Measurements from ENCODE around the gene GSTM2.
A peak's percentile ranks its signal among the peaks of the same experiment; 100 is the strongest.
"Not testable (repeated sequence)": the region's sequence is repeated elsewhere in the genome, so short reads cannot be mapped to it uniquely, and the experiment has no call there.

The GSTM2 gene

DNA sequence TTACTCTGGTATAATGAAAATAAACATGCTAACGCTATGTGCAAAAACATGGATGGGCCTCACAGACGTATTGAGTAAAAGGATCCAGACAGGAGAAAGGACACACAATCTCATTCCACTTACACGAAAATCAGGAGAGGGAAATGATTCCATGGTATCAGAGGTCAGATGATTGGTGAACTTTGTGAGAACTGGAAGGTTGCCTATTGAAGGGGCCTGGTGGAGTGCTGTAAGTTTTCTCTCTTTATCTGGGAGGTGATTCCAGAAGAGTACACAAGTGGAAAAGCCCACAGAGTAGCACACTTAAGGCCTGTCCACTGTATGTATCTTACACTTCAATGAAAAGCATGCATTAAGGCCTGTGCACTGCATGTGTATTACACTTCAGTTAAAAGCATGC, 9.6 kb downstream of the GSTM2 start:
- no peak for DNase-seq (ENCODE audit: low read depth in 2 of 2)

- not testable (repeated sequence) for DNase-seq (ENCODE audit: low read depth in 2 of 2)
Measured at GRCh38 chr1:109678637-109679036, 10.8 kb downstream of the GSTM2 start.

GRCh38 chr1:109684777-109685176, 16.9 kb downstream of the GSTM2 start:
- not testable (repeated sequence) for DNase-seq (ENCODE audit: low read depth in 2 of 2)

DNA sequence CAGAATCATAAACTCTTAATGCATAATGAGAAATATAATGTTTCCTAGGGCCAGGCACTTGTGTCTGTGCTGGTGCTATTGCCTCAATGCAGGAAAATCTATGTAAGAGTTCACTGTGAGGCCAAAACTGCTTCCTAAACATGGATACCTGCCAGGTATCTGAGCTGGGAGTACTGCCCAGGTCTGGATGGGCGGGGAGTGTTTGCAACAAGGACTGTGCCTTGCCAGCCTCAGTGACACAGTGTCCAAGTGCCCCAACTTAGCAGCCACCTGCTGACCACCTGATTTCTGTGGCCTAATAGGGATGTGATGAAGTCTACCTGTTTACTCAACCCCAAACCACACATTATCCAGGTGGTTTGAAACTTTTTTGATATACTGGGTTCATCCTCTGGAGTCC, 17.5 kb downstream of the GSTM2 start:
- not testable (repeated sequence) for DNase-seq (ENCODE audit: low read depth in 2 of 2)

DNA sequence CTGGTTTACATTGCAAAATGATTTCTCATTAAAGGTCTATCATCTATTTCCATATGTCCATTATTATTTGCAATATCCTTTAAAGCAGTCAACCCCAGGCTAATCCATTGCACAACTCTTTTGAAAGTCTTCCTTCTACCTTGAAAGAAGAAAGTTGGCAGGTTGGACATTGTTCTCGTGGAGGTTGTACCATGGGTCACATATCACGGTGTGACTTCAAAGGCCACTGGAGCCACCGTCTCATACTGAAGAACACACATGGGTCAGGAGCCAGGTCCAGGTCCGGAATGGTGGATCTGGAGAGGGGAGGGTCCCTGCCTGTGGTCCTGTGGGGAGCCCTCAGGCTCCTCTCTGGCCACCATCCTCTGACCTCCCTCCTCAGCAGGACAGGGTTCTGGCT, 18.0 kb downstream of the GSTM2 start:
- not testable (repeated sequence) for DNase-seq (ENCODE audit: low read depth in 2 of 2)

GRCh38 chr1:109687109-109687508, 19.3 kb downstream of the GSTM2 start:
- DNase-seq (ENCODE audit: low read depth in 2 of 2) = not testable (repeated sequence)

DNA sequence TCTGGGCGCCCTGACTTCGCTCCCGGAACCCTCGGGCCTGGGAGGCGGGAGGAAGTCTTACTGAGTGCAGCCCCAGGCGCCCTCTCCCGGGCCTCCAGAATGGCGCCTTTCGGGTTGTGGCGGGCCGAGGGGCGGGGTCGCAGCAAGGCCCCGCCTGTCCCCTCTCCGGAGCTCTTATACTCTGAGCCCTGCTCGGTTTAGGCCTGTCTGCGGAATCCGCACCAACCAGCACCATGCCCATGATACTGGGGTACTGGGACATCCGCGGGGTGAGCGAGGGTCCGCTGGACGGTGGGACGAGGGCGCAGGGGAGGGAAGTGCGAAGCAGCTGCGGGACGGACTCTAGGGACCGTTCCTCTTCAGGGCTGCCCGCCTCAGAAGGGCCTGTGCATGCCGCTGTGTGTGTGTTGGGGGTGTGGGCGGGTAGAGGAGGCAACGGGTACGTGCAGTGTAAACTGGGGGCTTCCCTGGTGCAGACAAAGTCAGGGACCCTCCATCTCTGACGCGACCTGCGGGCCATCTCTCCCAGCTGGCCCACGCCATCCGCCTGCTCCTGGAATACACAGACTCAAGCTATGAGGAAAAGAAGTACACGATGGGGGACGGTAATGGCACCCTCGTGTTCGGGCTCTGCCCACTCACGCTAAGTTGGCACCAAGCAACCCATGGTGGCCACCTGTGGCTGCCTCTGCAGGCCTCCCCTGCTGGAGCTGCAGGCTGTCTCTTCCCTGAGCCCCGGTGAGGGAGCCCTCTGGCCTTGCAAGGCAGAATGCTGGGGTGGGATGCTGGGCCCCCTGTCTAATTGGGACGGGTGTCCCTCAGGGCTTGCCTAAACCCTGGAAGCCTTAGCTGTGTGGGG, 20.0 kb downstream of the GSTM2 start, which contains the start of gene GSTM1:
Gene GSTM1, plus strand, starts transcription at position 177 of the 859 bp plus-strand sequence. Its CDS starts 57 bp downstream, at position 234.
- peak in 1 of 2 donors; percentile 83 for DNase-seq (ENCODE audit: low read depth in 2 of 2)

GRCh38 chr1:109689844-109690405, 22.1 kb downstream of the GSTM2 start:
- no peak for DNase-seq (ENCODE audit: low read depth in 2 of 2)

- no peak for DNase-seq (ENCODE audit: low read depth in 2 of 2)
Measured at GRCh38 chr1:109691759-109692158, 23.9 kb downstream of the GSTM2 start.

- DNase-seq (ENCODE audit: low read depth in 2 of 2) = not testable (repeated sequence)
Measured at GRCh38 chr1:109694400-109694799, 26.5 kb downstream of the GSTM2 start.

DNA sequence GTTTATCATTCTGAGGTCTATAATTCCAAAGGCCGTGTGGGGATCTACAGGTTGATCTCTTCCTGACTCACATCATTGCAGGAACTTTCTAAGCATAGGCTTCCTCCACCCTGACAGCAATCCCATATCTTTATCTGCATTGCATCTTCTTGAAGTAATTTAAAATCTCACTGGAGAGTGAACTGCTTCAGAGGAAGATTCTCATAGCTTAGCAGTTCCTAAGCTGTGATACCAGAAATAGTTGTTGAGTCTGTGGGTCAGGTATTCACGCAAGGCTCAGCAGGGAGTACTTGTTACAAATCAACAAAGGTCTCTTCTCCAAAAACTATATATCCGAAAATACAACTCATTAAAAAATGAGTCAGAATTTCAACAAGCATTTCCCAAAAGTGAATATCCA, 27.3 kb downstream of the GSTM2 start:
- DNase-seq (ENCODE audit: low read depth in 2 of 2) = not testable (repeated sequence)

- no peak for DNase-seq (ENCODE audit: low read depth in 2 of 2)
Measured at GRCh38 chr1:109697066-109697465, 29.2 kb downstream of the GSTM2 start.

DNA sequence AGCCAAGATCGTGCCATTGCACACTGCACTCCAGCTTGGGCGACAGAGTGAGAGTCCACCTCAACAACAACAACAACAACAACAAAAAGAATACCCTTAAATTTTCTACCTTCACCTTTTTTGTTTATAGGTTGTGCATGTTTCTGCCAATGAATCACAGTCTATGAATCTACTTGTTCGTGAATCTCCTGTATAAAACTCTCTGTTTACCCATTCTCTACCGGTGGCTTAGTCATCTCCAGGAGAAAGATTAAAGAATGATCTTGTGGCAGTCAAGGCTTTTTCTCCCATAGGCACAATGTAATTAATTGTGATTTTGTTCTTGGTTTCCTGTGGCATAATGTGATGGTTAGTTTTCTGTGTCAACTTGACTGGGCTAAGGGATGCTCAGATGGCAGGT, 30.0 kb downstream of the GSTM2 start:
- not testable (repeated sequence) for DNase-seq (ENCODE audit: low read depth in 2 of 2)

DNA sequence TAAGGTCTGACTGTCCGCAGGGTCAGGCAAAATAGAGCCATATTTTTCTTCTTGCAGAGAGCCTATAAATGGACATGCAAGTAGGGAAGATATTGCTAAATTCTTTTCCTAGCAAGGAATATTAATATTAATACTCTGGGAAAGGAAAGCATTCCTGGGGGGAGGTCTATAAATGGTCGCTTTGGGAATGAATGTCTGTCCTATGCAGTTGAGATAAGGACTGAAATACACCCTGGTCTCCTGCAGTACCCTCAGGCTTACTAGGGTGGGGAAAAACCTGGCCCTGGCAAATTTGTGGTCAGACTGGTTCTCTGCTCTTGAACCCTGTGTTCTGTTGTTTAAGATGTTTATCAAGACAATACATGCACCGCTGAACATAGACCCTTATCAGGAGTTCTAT, 35.1 kb downstream of the GSTM2 start:
- DNase-seq (ENCODE audit: low read depth in 2 of 2) = not testable (repeated sequence)

DNA sequence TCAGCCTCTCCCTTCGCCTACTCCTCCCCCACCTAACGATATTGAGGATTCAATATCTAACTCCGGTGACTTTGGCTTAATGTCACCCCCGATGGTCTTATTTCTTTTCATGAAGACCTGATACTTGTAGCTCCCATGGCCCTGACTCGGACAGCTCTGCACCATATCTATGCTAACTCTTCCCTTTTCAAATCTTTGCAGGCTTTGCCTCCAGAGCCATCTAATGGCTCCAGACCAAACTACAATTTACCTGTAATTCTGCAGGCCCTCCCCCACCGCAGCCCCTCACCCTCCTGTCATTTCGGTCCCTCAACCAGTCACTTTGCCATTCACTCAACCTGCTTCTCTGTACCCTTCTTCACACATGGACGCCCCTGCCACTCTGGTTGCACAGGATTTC, 36.3 kb downstream of the GSTM2 start:
- no peak for DNase-seq (ENCODE audit: low read depth in 2 of 2)

- DNase-seq (ENCODE audit: low read depth in 2 of 2) = no peak
Measured at GRCh38 chr1:109705411-109705810, 37.6 kb downstream of the GSTM2 start.

DNA sequence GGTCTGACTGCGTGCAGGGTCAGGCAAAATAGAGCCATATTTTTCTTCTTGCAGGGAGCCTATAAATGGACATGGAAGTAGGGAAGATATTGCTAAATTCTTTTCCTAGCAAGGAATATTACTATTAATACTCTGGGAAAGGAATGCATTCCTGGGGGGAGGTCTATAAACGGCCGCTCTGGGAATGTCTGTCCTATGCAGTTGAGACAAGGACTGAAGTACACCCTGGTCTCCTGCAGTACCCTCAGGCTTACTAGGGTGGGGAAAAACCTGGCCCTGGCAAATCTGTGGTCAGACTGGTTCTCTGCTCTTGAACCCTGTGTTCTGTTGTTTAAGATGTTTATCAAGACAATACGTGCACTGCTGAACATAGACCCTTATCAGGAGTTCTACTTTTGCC, 41.1 kb downstream of the GSTM2 start:
- not testable (repeated sequence) for DNase-seq (ENCODE audit: low read depth in 2 of 2)

- DNase-seq (ENCODE audit: low read depth in 2 of 2) = not testable (repeated sequence)
Measured at GRCh38 chr1:109709822-109710221, 42.0 kb downstream of the GSTM2 start.

GRCh38 chr1:109711593-109712320, 43.9 kb downstream of the GSTM2 start, which contains the start of gene GSTM5:
Gene GSTM5, plus strand, starts transcription at chr1:109712251. Its CDS starts 62 bp downstream, at chr1:109712313.
- not testable (repeated sequence) for DNase-seq (ENCODE audit: low read depth in 2 of 2)

DNA sequence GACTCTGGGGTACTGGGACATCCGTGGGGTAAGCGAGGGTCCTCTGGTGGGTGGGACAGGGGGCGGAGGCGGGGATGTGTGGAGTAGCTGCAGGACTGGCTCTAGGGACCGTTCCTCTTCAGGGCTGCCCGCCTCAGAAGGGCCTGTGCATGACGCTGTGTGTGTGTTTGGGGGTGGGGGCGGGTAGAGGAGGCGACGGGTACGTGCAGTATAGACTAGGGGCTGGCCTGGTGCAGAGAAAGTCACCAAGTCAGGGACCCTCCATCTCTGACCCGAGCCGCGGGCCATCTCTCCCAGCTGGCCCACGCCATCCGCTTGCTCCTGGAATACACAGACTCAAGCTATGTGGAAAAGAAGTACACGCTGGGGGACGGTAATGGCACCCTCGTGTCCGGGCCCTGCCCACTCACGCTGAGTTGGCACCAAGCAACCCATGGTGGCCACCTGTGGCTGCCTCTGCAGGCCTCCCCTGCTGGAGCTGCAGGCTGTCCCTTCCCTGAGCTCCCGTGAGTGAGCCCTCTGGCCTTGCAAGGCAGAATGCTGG, 44.5 kb downstream of the GSTM2 start:
- DNase-seq (ENCODE audit: low read depth in 2 of 2) = no peak

- DNase-seq (ENCODE audit: low read depth in 2 of 2) = no peak
Measured at GRCh38 chr1:109713636-109714035, 45.8 kb downstream of the GSTM2 start.

Measured in stimulated activated CD4-positive, alpha-beta T cell treated with anti-CD3 and anti-CD28 coated beads, Interleukin-15, amount 100 ng/mL, for 48 hours (primary cell).